H9 (cell line): Measurements from ENCODE around the gene FGD6. TPM values are rescaled to one million over a fixed set of nuclear protein-coding genes. Genes with fewer than 3 reads are reported as not detected.

Experiments
- DNase-seq: peaks from one replicate; pipeline ENCODE4 v3.0.0-alpha.2; 2017
- H2AFZ ChIP-seq: one replicate; pipeline ENCODE4 v1.6.1; 2013; ENCODE audit warnings: mild to moderate bottlenecking, low read length, control low read depth, moderate library complexity
- H2AK5ac ChIP-seq: 2 replicates; pipeline ENCODE4 v1.6.1; 2013; ENCODE audit warnings: low read length, control low read depth, mixed read lengths; ENCODE audit not compliant: insufficient read length
- H2BK120ac ChIP-seq: one replicate; pipeline ENCODE4 v1.6.1; 2013; ENCODE audit warnings: low read depth, mild to moderate bottlenecking, low read length, control low read depth, inconsistent platforms; ENCODE audit not compliant: poor library complexity, severe bottlenecking
- H2BK12ac ChIP-seq: 2 replicates; pipeline ENCODE4 v1.6.1; 2013; ENCODE audit warnings: low read length, control low read depth, mixed read lengths, low read depth; ENCODE audit not compliant: insufficient read length
- H2BK15ac ChIP-seq: 2 replicates; pipeline ENCODE4 v1.6.1; 2013; ENCODE audit warnings: low read depth, low read length, control low read depth
- H2BK20ac ChIP-seq: one replicate; pipeline ENCODE4 v1.6.1; 2013; ENCODE audit warnings: low read depth, mild to moderate bottlenecking, low read length, control low read depth, inconsistent platforms; ENCODE audit not compliant: poor library complexity, severe bottlenecking
- H2BK5ac ChIP-seq: 2 replicates; pipeline ENCODE4 v1.6.1; 2013; ENCODE audit warnings: low read length, control low read depth, mixed read lengths; ENCODE audit not compliant: insufficient read length
- H3K14ac ChIP-seq: 2 replicates; pipeline ENCODE4 v1.6.1; 2013; ENCODE audit warnings: low read length, control low read depth; ENCODE audit not compliant: insufficient read depth
- H3K18ac ChIP-seq: 2 replicates; pipeline ENCODE4 v1.6.1; 2013; ENCODE audit warnings: low read depth, mild to moderate bottlenecking, mixed read lengths, low read length, control low read depth; ENCODE audit not compliant: insufficient read length
- H3K23ac ChIP-seq: 2 replicates; pipeline ENCODE4 v1.6.1; 2013; ENCODE audit warnings: low read length, control low read depth, mixed read lengths, low read depth; ENCODE audit not compliant: insufficient read length
- H3K23me2 ChIP-seq: 2 replicates; pipeline ENCODE4 v1.6.1; 2013; ENCODE audit warnings: low read depth, mild to moderate bottlenecking, mixed read lengths, low read length, control low read depth; ENCODE audit not compliant: insufficient read length, poor library complexity, severe bottlenecking
- H3K27ac ChIP-seq: 2 replicates; pipeline ENCODE4 v1.5.1; 2013; ENCODE audit warnings: low read length, control low read depth, mixed read lengths, low read depth; ENCODE audit not compliant: insufficient read length
- H3K27me3 ChIP-seq: 2 replicates; pipeline ENCODE4 v1.6.1; 2013; ENCODE audit warnings: low read length, control low read depth, inconsistent platforms; ENCODE audit not compliant: insufficient read depth
- H3K4ac ChIP-seq: 2 replicates; pipeline ENCODE4 v1.6.1; 2013; ENCODE audit warnings: low read depth, mild to moderate bottlenecking, control low read depth, inconsistent platforms, low read length, moderate library complexity
- H3K4me1 ChIP-seq: 2 replicates; pipeline ENCODE4 v1.6.1; 2013; ENCODE audit warnings: low read length, control low read depth, inconsistent platforms; ENCODE audit not compliant: insufficient read depth
- H3K4me2 ChIP-seq: 2 replicates; pipeline ENCODE4 v1.6.1; 2013; ENCODE audit warnings: low read length, control low read depth, mixed read lengths; ENCODE audit not compliant: insufficient read length, insufficient read depth
- H3K56ac ChIP-seq: 2 replicates; pipeline ENCODE4 v1.6.1; 2013; ENCODE audit warnings: low read depth, mild to moderate bottlenecking, mixed read lengths, low read length, control low read depth; ENCODE audit not compliant: insufficient read length
- H3K79me1 ChIP-seq: 2 replicates; pipeline ENCODE4 v1.6.1; 2013; ENCODE audit warnings: low read depth, mild to moderate bottlenecking, moderate library complexity, low read length, control low read depth, inconsistent platforms; ENCODE audit not compliant: insufficient read depth, poor library complexity, severe bottlenecking
- H3K79me2 ChIP-seq: 2 replicates; pipeline ENCODE4 v1.6.1; 2013; ENCODE audit warnings: low read length, control low read depth, inconsistent platforms; ENCODE audit not compliant: insufficient read depth
- H3K9ac ChIP-seq: 2 replicates; pipeline ENCODE4 v1.6.1; 2013; ENCODE audit warnings: low read length, control low read depth, mixed read lengths; ENCODE audit not compliant: insufficient read length; ENCODE audit errors: extremely low read depth
- H3K9me3 ChIP-seq: one replicate; pipeline ENCODE4 v1.6.1; 2013; ENCODE audit warnings: low read depth, low read length, inconsistent platforms; ENCODE audit not compliant: control insufficient read depth
- H3T11ph ChIP-seq: one replicate; pipeline ENCODE4 v1.6.1; 2013; ENCODE audit warnings: mild to moderate bottlenecking, low read length, control low read depth, inconsistent platforms
- H4K20me1 ChIP-seq: one replicate; pipeline ENCODE4 v1.6.1; 2013; ENCODE audit not compliant: control insufficient read depth, insufficient read length, insufficient read depth
- H4K5ac ChIP-seq: 2 replicates; pipeline ENCODE4 v1.6.1; 2013; ENCODE audit warnings: low read depth, mild to moderate bottlenecking, mixed read lengths, low read length, control low read depth; ENCODE audit not compliant: insufficient read length
- H4K8ac ChIP-seq: replicated peaks from 2 replicates; pipeline ENCODE4 v1.6.1; 2013; ENCODE audit warnings: low read length, control low read depth, mixed read lengths, low read depth; ENCODE audit not compliant: insufficient read length
- H4K91ac ChIP-seq: 2 replicates; pipeline ENCODE4 v1.6.1; 2013; ENCODE audit warnings: low read depth, mild to moderate bottlenecking, moderate library complexity, mixed read lengths, low read length, control low read depth; ENCODE audit not compliant: insufficient read length
- H3K27ac Mint-ChIP-seq, 3 experiments: 2 replicates in 2 of 3; 3 replicates in 1 of 3; pipeline ENCODE4 v1.8.0; 2020 to 2021; ENCODE audit warnings: mixed read lengths in 3 of 3, mild to moderate bottlenecking in 1 of 3, moderate library complexity in 1 of 3
- H3K27me3 Mint-ChIP-seq: 2 replicates; pipeline ENCODE4 v1.8.0; 2021; ENCODE audit warnings: low read depth, mild to moderate bottlenecking, moderate library complexity, mixed read lengths
- H3K36me3 Mint-ChIP-seq, 3 experiments: 2 replicates in 2 of 3; 3 replicates in 1 of 3; pipeline ENCODE4 v1.8.0; 2020 to 2021; ENCODE audit warnings: low read depth in 3 of 3, mixed read lengths in 3 of 3; ENCODE audit not compliant: insufficient read depth in 1 of 3
- H3K4me1 Mint-ChIP-seq, 2 experiments: 2 replicates each; pipeline ENCODE4 v1.8.0; 2020; ENCODE audit warnings: mixed read lengths in 2 of 2
- H3K4me3 Mint-ChIP-seq, 2 experiments: 2 replicates in 1 of 2; 3 replicates in 1 of 2; pipeline ENCODE4 v1.8.0; 2020 to 2021; ENCODE audit warnings: mild to moderate bottlenecking in 2 of 2, mixed read lengths in 2 of 2, moderate library complexity in 1 of 2
- H3K9me3 Mint-ChIP-seq, 2 experiments: 2 replicates in 1 of 2; 3 replicates in 1 of 2; pipeline ENCODE4 v1.8.0; 2020; ENCODE audit warnings: mild to moderate bottlenecking in 2 of 2, mixed read lengths in 2 of 2, moderate library complexity in 1 of 2
- WGBS: extraction: QIAGEN DNeasy Blood & Tissue Kit; methylation state at CpG from one replicate; pipeline ENCODE4 v1.1.7; 2013; ENCODE audit warnings: missing lambda C conversion rate, low lambda C conversion rate, mixed read lengths; ENCODE audit not compliant: insufficient read length; ENCODE audit errors: extremely low coverage; 5-methylcytosine and 5-hydroxymethylcytosine counted together
- total RNA-seq: library from RNA; stranded (reverse); gene quantifications from 2 replicates; pipeline ENCODE4 v1.2.1, GENCODE V29; 2021
- TF ChIP-seq, protein P1 (sequence below): fragments of 200-600 bp; sonication (generic); conservative IDR thresholded peaks from 3 replicates; pipeline ENCODE4 v1.8.0; 2021; ENCODE audit warnings: antibody characterized with exemption, mild to moderate bottlenecking

FGD6 gene
- total RNA-seq, 1 experiment from 2014 or later = 39.5 TPM

DNA sequence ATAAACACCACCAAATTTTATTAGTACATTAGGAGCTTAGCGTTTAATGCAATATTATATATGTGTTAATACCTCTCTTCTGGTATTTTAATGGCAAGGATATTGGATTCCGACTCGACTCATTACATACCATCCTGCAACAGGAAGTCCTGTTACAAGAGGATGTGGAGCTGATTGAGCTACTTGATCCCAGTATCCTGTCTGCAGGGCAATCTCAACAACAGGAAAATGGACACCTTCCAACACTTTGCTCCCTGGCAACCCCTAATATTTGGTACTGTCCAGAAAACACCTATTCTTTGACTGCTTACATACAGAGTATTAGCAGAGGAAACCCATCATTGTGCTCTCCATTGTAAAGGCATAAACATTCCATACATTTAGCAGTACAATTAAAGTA is 45.5 kb upstream of the FGD6 start:
- Histone ChIP-seq H3K79me2 (no peaks in the 10 kb centered on the region; the same call in 1 of the 2 replicates), H3K23ac (no peak overlapping the region), H3K14ac (no peak overlapping the region), H2AFZ (no peak overlapping the region), H4K5ac (no peak overlapping the region), H3K56ac (no peak overlapping the region), H4K20me1 (no peaks in the 10 kb centered on the region), H3T11ph (no peak overlapping the region), H3K27ac (no peak overlapping the region), H2BK120ac (no peak overlapping the region), H3K9ac (no peak overlapping the region), H3K4me1 (no peaks in the 10 kb centered on the region; the same call in 1 of the 2 replicates), H2BK12ac (no peak overlapping the region), H3K27me3 (no peaks in the 10 kb centered on the region), H3K18ac (no peak overlapping the region), H3K4me2 (no peak overlapping the region), H3K9me3 (no peaks in the 10 kb centered on the region), H4K91ac (no peak overlapping the region), H3K4ac (no peak overlapping the region), H2BK15ac (no peak overlapping the region), H3K79me1 (no peaks in the 10 kb centered on the region), H3K23me2 (no peaks in the 10 kb centered on the region), H2BK20ac (no peak overlapping the region), H2BK5ac (no peak overlapping the region), H4K8ac (no peak overlapping the region), H2AK5ac (no peak overlapping the region)
- no peak for DNase-seq
- Mint-ChIP-seq H3K27me3 (no peaks in the 10 kb centered on the region), H3K4me1 (peaks cover 12 to 13% of the 10 kb centered on the region in 2 experiments), H3K9me3 (no peaks in the 10 kb centered on the region), H3K36me3 (peaks cover 9 to 32% (median 20%) of the 10 kb centered on the region in 3 experiments; a peak in 6 of 7 replicates), H3K27ac (no peak overlapping the region; a peak in 1 of 7 replicates), H3K4me3 (no peak overlapping the region)
- WGBS = no CpG with 5 or more reads among the region's 3 CpGs
- TF ChIP-seq, protein P1, sequence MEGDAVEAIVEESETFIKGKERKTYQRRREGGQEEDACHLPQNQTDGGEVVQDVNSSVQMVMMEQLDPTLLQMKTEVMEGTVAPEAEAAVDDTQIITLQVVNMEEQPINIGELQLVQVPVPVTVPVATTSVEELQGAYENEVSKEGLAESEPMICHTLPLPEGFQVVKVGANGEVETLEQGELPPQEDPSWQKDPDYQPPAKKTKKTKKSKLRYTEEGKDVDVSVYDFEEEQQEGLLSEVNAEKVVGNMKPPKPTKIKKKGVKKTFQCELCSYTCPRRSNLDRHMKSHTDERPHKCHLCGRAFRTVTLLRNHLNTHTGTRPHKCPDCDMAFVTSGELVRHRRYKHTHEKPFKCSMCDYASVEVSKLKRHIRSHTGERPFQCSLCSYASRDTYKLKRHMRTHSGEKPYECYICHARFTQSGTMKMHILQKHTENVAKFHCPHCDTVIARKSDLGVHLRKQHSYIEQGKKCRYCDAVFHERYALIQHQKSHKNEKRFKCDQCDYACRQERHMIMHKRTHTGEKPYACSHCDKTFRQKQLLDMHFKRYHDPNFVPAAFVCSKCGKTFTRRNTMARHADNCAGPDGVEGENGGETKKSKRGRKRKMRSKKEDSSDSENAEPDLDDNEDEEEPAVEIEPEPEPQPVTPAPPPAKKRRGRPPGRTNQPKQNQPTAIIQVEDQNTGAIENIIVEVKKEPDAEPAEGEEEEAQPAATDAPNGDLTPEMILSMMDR = no peak
